Coronary artery (tissue), 2 donors: Measurements from ENCODE around the gene SDK2.

Experiments
- DNase-seq: peaks from one replicate; pipeline ENCODE4 v3.0.0-alpha.2; 2017; ENCODE audit warnings: low spot score
- H3K27ac ChIP-seq, 2 donors: fragments of 200-600 bp; sonication (generic); one replicate each; pipeline ENCODE4 v1.5.1; 2016 to 2019
- H3K4me3 ChIP-seq: fragments of 200-600 bp; sonication (generic); 2 replicates; pipeline ENCODE4 v1.5.1; 2016; ENCODE audit warnings: mild to moderate bottlenecking, moderate library complexity
- TF ChIP-seq, protein P1 (sequence below): fragments of 200-600 bp; sonication (generic); IDR thresholded peaks from one replicate; pipeline ENCODE4 v1.5.1; 2019; ENCODE audit warnings: antibody characterized with exemption

SDK2 gene

DNA sequence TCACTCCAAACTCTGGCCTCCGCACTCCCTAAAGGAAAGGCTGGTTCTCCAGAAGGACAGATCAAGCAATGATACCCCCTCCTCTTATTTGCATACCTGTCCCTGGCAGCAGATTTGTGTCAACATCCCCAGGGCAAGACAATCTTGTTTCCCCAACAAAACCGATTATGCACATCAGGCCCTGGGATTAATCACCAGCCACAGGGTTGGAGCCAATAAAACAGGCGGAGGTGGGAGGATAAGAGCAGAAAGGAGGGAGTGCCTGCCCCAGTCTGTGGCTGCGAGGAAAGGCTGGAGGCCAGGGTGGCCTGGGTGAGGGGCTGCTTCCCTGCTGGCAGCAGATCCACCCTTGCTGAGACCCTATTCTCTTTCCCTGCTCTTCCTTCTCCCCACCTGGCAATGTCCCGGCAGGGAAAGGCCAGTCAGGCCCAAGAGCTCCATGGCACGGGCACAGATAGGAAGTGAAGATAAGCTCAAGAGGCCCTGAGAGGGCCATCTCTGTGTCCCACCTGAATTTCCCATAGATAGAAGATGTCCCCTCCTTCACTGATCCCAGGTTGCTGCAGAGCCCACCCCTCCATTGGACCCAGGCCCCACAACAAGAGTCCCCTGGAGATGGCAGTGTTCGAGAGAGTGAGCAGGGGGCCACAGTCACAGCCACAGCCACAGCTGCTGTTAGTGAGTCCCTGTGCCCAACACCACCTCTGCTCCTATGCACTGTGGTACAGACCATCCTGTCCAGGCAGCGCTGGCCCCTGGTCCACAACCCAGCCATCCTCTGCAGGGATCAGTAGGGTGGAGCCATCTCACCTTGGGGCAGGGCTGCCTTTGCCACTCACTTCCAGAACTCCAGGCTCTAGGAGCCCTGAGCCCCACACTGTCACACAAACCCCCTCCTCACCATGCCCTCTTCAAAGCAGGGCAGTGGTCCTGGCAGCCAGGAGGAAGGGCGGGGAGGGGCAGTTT, 137.5 kb downstream of the SDK2 start:
- Histone ChIP-seq H3K4me3 (no peak overlapping the region), H3K27ac (no peak overlapping the region)
- no peak for DNase-seq
- TF ChIP-seq, protein P1, sequence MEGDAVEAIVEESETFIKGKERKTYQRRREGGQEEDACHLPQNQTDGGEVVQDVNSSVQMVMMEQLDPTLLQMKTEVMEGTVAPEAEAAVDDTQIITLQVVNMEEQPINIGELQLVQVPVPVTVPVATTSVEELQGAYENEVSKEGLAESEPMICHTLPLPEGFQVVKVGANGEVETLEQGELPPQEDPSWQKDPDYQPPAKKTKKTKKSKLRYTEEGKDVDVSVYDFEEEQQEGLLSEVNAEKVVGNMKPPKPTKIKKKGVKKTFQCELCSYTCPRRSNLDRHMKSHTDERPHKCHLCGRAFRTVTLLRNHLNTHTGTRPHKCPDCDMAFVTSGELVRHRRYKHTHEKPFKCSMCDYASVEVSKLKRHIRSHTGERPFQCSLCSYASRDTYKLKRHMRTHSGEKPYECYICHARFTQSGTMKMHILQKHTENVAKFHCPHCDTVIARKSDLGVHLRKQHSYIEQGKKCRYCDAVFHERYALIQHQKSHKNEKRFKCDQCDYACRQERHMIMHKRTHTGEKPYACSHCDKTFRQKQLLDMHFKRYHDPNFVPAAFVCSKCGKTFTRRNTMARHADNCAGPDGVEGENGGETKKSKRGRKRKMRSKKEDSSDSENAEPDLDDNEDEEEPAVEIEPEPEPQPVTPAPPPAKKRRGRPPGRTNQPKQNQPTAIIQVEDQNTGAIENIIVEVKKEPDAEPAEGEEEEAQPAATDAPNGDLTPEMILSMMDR: no peak

- no peak for DNase-seq
- no peak overlapping the region for H3K4me3 ChIP-seq
- TF ChIP-seq, protein P1: no peak
Measured at GRCh38 chr17:73503560-73503959, 140.7 kb downstream of the SDK2 start.

DNA sequence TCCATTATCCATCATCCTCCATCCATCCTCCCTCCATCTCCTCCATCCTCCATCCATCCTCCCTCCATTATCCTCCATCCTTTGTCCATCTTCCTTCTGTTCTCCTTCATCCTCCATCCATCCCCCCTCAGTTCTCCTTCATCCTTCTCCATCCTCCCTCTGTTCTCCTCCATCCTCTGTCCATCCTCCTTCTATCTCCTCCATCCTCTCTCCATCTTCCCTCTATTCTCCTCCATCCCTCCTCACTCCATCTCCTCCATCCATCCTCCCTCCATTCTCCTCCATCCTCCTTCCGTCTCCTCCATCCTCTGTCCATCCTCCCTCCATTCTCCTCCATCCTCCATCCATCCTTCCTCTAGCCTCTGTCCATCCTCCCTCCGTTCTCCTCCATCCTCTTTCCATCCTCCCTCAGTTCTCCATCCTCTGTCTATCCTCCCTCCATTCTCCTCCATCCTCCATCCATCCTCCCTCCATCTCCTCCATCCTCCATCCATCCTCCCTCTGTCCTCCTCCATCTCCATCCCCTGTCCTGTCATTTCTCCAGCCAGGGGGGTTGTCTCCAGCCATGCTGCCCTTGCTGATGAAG, 143.7 kb downstream of the SDK2 start:
- no peak overlapping the region for H3K4me3 ChIP-seq
- DNase-seq: no peak
- TF ChIP-seq, protein P1: no peak
- no peak overlapping the region for H3K27ac ChIP-seq

More at GRCh38 chr17:73503560-73503959, 140.7 kb downstream of the SDK2 start:
- no peak overlapping the region for H3K27ac ChIP-seq

- TF ChIP-seq, protein P1: no peak
- H3K4me3 ChIP-seq: no peak overlapping the region
Measured at GRCh38 chr17:73498886-73499554, 145.2 kb downstream of the SDK2 start.

DNA sequence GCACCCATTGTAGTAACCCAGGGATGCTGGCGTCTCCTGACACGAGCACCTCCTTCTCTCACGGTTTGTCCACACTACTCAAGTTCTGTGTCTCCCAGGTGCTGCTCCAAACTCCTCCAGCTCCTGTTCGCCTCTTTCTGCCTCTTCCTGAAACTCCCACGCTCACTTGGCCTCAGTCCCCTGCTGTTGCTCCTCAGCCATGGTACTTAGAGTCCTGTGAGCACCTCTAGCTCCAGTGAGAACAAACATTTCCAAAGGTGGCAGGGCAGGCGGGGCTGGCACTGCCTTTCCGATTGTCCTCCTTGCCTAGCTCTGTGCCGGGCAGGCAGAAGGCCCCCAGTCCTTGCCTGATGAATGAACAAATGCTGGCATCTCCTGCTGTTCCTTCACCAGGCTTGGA, 146.1 kb downstream of the SDK2 start:
- no peak for DNase-seq
- TF ChIP-seq, protein P1: no peak
- Histone ChIP-seq H3K27ac (no peak overlapping the region), H3K4me3 (no peak overlapping the region)

More at GRCh38 chr17:73498886-73499554, 145.2 kb downstream of the SDK2 start:
- no peak overlapping the region for H3K27ac ChIP-seq
- DNase-seq: no peak

DNA sequence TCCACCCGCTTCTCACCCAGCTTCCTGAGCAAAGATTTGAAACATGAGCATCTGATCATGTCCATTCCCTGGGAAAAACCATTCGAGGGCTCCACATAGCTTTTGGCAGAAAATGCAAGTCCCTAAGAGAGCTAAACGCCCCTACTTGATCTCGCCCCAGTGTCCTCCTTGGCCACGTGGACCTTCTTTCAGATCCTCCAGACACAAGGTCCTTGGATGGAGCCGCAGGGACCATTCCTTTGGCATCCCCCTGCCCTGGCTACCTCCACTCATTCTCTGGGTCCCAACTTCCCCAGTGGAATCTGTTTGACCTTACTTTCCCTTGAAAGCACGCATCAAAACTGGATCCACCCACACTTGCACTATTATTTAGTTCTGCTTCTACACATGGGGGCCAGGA, 146.5 kb downstream of the SDK2 start:
- H3K27ac ChIP-seq: no peak overlapping the region
- TF ChIP-seq, protein P1: no peak
- no peak overlapping the region for H3K4me3 ChIP-seq
- DNase-seq: no peak
